GM12873 (cell line): ENCODE data around the gene NCKAP1.

ENCODE experiments used
- CTCF ChIP-seq: IDR thresholded peaks from 2 replicates; pipeline ENCODE4 v1.5.1; 2012; ENCODE audit warnings: low read depth, mild to moderate bottlenecking, moderate library complexity, low read length, control low read depth; ENCODE audit not compliant: insufficient read depth; ENCODE audit errors: missing control alignments

NCKAP1 gene

GRCh38 chr2:183009249-183009899, 28.9 kb downstream of the NCKAP1 start:
- no peak for TF ChIP-seq CTCF

- no peak for TF ChIP-seq CTCF
Measured at GRCh38 chr2:183001948-183002347, 36.3 kb downstream of the NCKAP1 start.

GRCh38 chr2:183000846-183001245, 37.4 kb downstream of the NCKAP1 start:
- no peak for TF ChIP-seq CTCF

- TF ChIP-seq CTCF: no peak
Measured at GRCh38 chr2:182999348-183000028, 38.8 kb downstream of the NCKAP1 start.

- no peak for TF ChIP-seq CTCF
Measured at GRCh38 chr2:182994228-182994912, 43.9 kb downstream of the NCKAP1 start.

GRCh38 chr2:182982941-182983340, 55.3 kb downstream of the NCKAP1 start:
- no peak for TF ChIP-seq CTCF

- TF ChIP-seq CTCF: no peak
Measured at GRCh38 chr2:182980652-182981051, 57.6 kb downstream of the NCKAP1 start.
